Peyer's patch (tissue), 4 donors: ENCODE results near the gene FARP1.

Experiments used
- CTCF ChIP-seq, 6 experiments: fragments of 450-650 bp in 4 of 6; fragments of 200-600 bp in 2 of 6; sonication (generic) in 1 of 6; IDR thresholded peaks; one replicate each; pipeline ENCODE4 v1.5.1; 2017 to 2019; ENCODE audit warnings: antibody characterized with exemption in 6 of 6, mild to moderate bottlenecking in 3 of 6, moderate library complexity in 1 of 6
- POLR2A ChIP-seq, 2 donors: fragments of 450-650 bp; IDR thresholded peaks; one replicate each; pipeline ENCODE4 v1.5.1; 2017; ENCODE audit warnings: antibody characterized with exemption in 2 of 2, mild to moderate bottlenecking in 2 of 2, moderate library complexity in 2 of 2

GRCh38 chr13:98411013-98411412 lies 268.1 kb downstream of the FARP1 start:
- no peak for TF ChIP-seq CTCF (IDR thresholded peaks at IDR 0.05)
- TF ChIP-seq POLR2A (IDR thresholded peaks at IDR 0.05), result no peak
